Esophagus squamous epithelium (tissue), 5 donors: ENCODE data around the gene DHPS. TPM values are rescaled to one million over a fixed set of nuclear protein-coding genes. Genes with fewer than 3 reads are reported as not detected.
A peak's percentile ranks its signal among the peaks of the same experiment; 100 is the strongest.

Source experiments
- DNase-seq: peaks from one replicate; lab custom pipeline; 2025; lab: John Stamatoyannopoulos, UW
- H3K27ac ChIP-seq, 4 donors: fragments of 200-600 bp; sonication (generic); one replicate each; pipeline ENCODE4 v1.5.1; 2016 to 2019; ENCODE audit warnings: mild to moderate bottlenecking in 1 of 4
- H3K27me3 ChIP-seq, 4 donors: fragments of 200-600 bp; sonication (generic); 1 replicate in 3 of 4; 2 replicates in 1 of 4; pipeline versions ENCODE4 v1.5.1 to v1.6.0; 2017 to 2021; ENCODE audit warnings: antibody characterized with exemption in 1 of 4
- H3K36me3 ChIP-seq, 3 donors: fragments of 200-600 bp; sonication (generic); one replicate each; pipeline ENCODE4 v1.5.1; 2016 to 2019
- H3K4me1 ChIP-seq, 3 donors: fragments of 200-600 bp; sonication (generic); one replicate each; pipeline ENCODE4 v1.5.1; 2017 to 2019
- H3K4me3 ChIP-seq, 4 donors: fragments of 200-600 bp; sonication (generic); 1 replicate in 3 of 4; 2 replicates in 1 of 4; pipeline ENCODE4 v1.5.1; 2016 to 2019; ENCODE audit warnings: mild to moderate bottlenecking in 2 of 4, moderate library complexity in 1 of 4
- H3K9me3 ChIP-seq, 3 donors: fragments of 200-600 bp; sonication (generic); one replicate each; pipeline ENCODE4 v1.5.1; 2016 to 2019
- POLR2A ChIP-seq, 4 donors: fragments of 450-650 bp; IDR thresholded peaks; one replicate each; pipeline ENCODE4 v1.6.1; 2017; ENCODE audit warnings: antibody characterized with exemption in 4 of 4, mild to moderate bottlenecking in 4 of 4, moderate library complexity in 3 of 4
- whole genome bisulfite sequencing, 2 donors: methylation state at CpG; one replicate each; pipeline ENCODE4 v1.1.5; 2018; 5-methylcytosine and 5-hydroxymethylcytosine counted together
- intact Hi-C: fragments of 100-400 bp; cut with DNase I; formaldehyde crosslinking; loops from one replicate; pipeline ENCODE4 v1.15.0; 2022
- total RNA-seq, 4 donors: library from RNA; depleted of rRNA; stranded (reverse); fragments of >200 nt; gene quantifications; one replicate each; pipeline ENCODE4 v1.1.0, GENCODE V29; 2016
- TF ChIP-seq, protein P1 (sequence below), 6 experiments: fragments of 450-650 bp in 4 of 6; fragments of 200-600 bp in 2 of 6; sonication (generic) in 2 of 6; IDR thresholded peaks; one replicate each; pipeline ENCODE4 v1.5.1; 2016 to 2019; ENCODE audit warnings: antibody characterized with exemption in 6 of 6, mild to moderate bottlenecking in 4 of 6, moderate library complexity in 4 of 6
- donor health status: DM: yes; HTN: yes; CAD: no.

DHPS gene
- total RNA-seq, 4 donors from 2014 or later, result 45.3 to 93.5 (median 51.5) TPM

DNA sequence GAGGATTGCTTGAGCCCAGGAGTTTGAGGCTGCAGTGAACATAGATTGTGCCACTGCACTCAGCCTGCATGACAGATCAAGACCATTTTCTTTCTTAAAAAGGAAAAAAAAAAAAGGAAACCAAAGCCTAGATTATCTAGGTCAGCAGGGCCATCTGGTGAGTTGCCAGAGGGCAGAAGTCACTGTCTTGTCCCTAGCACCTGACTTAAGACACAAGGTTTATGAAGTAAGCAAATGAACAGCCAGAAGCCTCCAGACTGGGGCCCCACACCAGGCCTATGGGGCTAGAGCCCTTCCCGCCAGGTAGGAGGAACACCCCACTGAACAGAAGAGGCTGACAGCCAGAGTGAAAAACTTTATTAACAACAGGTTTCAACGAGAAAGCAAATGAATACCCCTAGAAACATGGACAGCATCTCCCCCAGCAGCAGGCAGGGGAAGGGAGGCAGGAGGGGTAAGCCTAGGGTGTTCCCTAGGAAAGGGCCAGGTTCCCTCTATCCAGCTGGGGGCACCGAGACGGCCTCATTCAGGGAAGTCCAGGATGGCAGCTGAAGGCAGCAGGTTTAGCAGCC lies 13.9 kb downstream of the DHPS start:
- no peaks in the 10 kb centered on the region for H3K27me3 ChIP-seq
- peaks cover 0 to 47% (median 16%) of the 10 kb centered on the region in 3 donors for H3K36me3 ChIP-seq
- peaks cover 30 to 61% (median 38%) of the 10 kb centered on the region in 3 donors for H3K4me1 ChIP-seq
- TF ChIP-seq, protein P1, sequence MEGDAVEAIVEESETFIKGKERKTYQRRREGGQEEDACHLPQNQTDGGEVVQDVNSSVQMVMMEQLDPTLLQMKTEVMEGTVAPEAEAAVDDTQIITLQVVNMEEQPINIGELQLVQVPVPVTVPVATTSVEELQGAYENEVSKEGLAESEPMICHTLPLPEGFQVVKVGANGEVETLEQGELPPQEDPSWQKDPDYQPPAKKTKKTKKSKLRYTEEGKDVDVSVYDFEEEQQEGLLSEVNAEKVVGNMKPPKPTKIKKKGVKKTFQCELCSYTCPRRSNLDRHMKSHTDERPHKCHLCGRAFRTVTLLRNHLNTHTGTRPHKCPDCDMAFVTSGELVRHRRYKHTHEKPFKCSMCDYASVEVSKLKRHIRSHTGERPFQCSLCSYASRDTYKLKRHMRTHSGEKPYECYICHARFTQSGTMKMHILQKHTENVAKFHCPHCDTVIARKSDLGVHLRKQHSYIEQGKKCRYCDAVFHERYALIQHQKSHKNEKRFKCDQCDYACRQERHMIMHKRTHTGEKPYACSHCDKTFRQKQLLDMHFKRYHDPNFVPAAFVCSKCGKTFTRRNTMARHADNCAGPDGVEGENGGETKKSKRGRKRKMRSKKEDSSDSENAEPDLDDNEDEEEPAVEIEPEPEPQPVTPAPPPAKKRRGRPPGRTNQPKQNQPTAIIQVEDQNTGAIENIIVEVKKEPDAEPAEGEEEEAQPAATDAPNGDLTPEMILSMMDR (IDR thresholded peaks at IDR 0.05), result no peak
- no peak for TF ChIP-seq POLR2A (IDR thresholded peaks at IDR 0.05)
- H3K4me3 ChIP-seq, result peak overlapping the region in 2 of 4 donors; percentile 82 to 88
- intact Hi-C loops, result no loop called here
- peak overlapping the region in 2 of 4 donors; percentile 97 to 99 for H3K27ac ChIP-seq
- 70% methylated on average over 4 of the region's 4 CpGs; no CpG with 5 or more reads in 1 of the 2 donors for WGBS, 2 donors
- no peaks in the 10 kb centered on the region for H3K9me3 ChIP-seq
- no peak for DNase-seq

DNA sequence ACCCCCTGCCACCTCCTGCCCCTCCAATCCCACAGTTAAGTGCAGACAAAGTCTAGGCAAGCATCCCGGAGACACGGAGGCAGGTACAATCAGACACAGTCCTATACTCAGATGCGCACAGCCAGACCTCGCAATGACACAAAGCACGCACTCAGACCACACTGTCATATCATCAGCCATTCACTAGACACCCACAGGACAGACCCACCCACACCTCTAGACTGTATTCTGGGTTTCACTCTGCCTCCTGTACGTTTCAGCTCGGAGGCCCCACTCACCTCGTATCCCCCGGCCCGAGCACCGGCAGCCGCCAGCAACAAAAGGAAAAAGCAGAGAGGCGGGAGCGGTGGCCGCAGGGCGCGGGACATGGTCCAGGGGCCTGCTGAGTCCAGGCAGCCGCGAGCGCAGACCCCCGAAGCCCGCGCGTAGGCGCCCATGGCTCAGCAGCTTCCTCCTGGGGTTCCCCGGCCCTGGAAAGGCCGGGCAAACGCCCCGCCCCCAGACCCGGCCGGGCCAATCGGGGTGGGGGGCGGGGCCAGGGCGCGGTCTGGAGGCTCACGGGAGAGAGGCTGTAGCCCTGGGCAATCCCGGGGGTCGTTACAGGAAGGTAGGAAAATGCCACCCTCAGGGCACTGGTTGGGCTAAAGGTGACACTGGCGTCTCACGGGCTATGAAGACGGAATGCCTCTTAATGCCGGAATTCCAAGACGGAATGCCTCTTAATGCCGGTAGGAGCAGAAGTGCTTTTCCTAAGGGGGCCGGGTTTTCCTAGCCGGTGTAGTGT lies 15.2 kb downstream of the DHPS start, which contains the start of the genes MAN2B1 and WDR83:
MAN2B1 (minus strand) TSS at position 478 of the 784 bp plus-strand sequence; CDS start at position 437, 41 bp downstream.
WDR83 (plus strand) TSS at position 543 of the 784 bp plus-strand sequence. CDS start 2,984 bp downstream, outside the sequence.
- DNase-seq, result no peak
- Histone ChIP-seq H3K36me3 (peaks cover 0 to 48% (median 21%) of the 10 kb centered on the region in 3 donors), H3K27me3 (no peaks in the 10 kb centered on the region), H3K27ac (peak within 1 kb of the TSS; percentile 80 to 86 (median 82)), H3K4me1 (peaks cover 30 to 61% (median 38%) of the 10 kb centered on the region in 3 donors), H3K9me3 (no peaks in the 10 kb centered on the region), H3K4me3 (peak within 1 kb of the TSS; percentile 70 to 93 (median 76))
- intact Hi-C loops, result no loop called here
- TF ChIP-seq POLR2A (IDR thresholded peaks at IDR 0.05), result peak in 2 of 4 donors; percentile 21 to 34
- TF ChIP-seq, protein P1 (IDR thresholded peaks at IDR 0.05), result peak in 1 of 6 experiments; percentile 12
- WGBS, 2 donors, result 0 to 4% methylated on average over 7 to 8 of the region's 46 CpGs

DNA sequence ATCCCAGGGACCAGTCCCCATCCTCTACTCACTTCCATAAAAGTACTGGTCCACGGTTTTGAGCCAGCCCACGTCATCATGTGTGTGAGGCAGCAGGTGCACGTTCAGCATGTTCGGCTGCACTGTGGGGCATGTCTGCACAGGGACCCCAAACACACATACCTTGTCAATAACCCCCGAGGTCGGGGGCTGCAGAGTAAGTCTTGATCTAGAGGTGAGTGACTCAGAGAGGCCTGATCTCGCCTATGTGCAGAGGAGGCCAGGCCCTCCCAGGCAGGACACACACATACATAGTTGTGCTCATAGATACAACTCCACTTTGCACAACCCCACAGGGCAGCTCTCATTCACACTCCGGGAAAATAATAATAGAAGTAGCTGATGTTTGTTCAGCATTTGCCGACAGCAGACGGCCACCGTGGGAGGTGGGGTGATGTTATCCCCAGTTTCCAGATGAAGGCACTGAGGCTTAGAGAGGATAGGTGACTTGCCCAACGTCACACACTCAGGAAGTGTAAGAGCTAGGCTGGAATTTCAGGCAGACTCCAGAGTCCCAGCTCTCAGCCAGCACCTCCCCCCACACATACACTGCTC lies 15.9 kb downstream of the DHPS start:
- DNase-seq, result no peak
- WGBS, 2 donors, result 18 to 22% methylated on average over 7 to 10 of the region's 12 CpGs
- Histone ChIP-seq H3K27me3 (no peaks in the 10 kb centered on the region), H3K27ac (peak overlapping the region in 3 of 4 donors; percentile 80 to 86 (median 83)), H3K9me3 (no peaks in the 10 kb centered on the region), H3K36me3 (peaks cover 0 to 55% (median 26%) of the 10 kb centered on the region in 3 donors), H3K4me1 (peaks cover 28 to 57% (median 35%) of the 10 kb centered on the region in 3 donors), H3K4me3 (peak overlapping the region; percentile 70 to 93 (median 76))
- intact Hi-C loops, result no loop called here
- TF ChIP-seq POLR2A (IDR thresholded peaks at IDR 0.05), result no peak

DNA sequence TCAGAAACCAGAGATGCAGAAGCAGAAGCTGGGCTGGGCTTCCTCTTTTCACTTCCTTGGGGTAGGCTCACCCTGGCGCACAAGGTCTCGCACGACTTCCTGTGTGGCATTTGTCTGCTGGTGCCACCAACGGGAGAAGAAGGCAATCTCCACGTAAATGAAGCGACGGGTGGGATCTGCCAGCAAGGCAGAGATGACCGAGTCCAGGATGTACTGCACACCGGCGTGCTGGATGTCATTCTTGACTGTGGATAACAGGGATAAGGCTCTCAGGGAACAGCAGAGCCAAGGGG lies 16.5 kb downstream of the DHPS start:
- peak overlapping the region in 2 of 4 donors; percentile 80 to 93 for H3K4me3 ChIP-seq
- TF ChIP-seq, protein P1 (IDR thresholded peaks at IDR 0.05), result no peak
- no peak for TF ChIP-seq POLR2A (IDR thresholded peaks at IDR 0.05)
- WGBS, 2 donors, result 74 to 78% methylated on average over 9 to 10 of the region's 10 CpGs
- H3K27ac ChIP-seq, result peak overlapping the region in 2 of 4 donors; percentile 20 to 83
- DNase-seq, result peak; percentile 51
- no peaks in the 10 kb centered on the region for H3K27me3 ChIP-seq
- peaks cover 0 to 60% (median 26%) of the 10 kb centered on the region in 3 donors for H3K36me3 ChIP-seq
- intact Hi-C loops, result no loop called here
- no peaks in the 10 kb centered on the region for H3K9me3 ChIP-seq
- H3K4me1 ChIP-seq, result peaks cover 22 to 52% (median 30%) of the 10 kb centered on the region in 3 donors

DNA sequence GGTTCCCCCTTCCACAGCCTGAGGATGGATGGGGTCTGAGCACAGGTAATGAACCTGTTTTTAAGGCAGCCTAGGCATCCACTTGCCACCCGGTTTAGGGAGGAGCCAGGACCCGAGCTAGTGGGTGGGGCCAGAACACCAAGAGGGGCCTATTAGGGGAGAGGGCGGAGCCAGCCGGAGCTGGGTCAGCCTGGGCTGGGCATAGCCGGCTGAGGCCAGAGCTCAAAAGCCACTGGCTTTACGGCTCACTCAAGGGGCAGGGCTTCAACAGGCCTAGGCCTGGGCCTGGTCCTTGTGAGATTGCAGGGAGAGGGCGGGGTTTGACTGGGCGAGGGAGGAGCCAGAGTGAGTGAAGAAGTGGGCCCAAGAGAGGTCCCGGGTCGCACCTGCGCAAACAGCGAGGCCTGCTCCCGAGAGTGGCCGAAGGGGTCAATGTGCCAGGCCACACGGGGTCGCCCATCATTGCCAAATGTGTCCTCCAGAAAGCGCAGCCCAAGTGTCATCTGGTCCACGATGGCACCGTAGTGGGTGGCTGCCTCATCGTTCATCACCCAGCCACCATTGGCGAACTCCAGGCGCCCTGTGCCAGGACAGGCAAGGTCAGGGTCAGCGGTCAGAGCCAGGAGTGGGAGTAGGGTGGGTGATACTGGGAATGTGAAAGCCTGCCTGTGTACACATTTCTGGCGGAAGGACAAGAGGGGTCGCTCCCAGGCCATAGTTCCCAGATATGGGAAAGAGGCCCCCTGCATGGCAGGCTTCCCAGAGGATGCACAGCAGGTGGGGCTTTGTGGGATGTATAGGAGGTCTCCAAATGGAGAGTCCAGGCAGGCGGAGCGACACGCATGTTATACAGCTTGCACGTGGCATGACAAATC lies 17.0 kb downstream of the DHPS start:
- H3K27me3 ChIP-seq, result no peaks in the 10 kb centered on the region
- intact Hi-C loops, result no loop called here
- peaks cover 0 to 66% (median 26%) of the 10 kb centered on the region in 3 donors for H3K36me3 ChIP-seq
- no peak overlapping the region for H3K4me3 ChIP-seq
- no peak for DNase-seq
- TF ChIP-seq POLR2A (IDR thresholded peaks at IDR 0.05), result no peak
- TF ChIP-seq, protein P1 (IDR thresholded peaks at IDR 0.05), result no peak
- no peak overlapping the region for H3K27ac ChIP-seq
- H3K4me1 ChIP-seq, result peaks cover 19 to 48% (median 28%) of the 10 kb centered on the region in 3 donors
- WGBS, 2 donors, result 75 to 84% methylated on average over 13 to 19 of the region's 29 CpGs
- no peaks in the 10 kb centered on the region for H3K9me3 ChIP-seq
